Peyer's patch (tissue), 4 donors: Measurements from ENCODE around the gene NRN1L. TPM values are rescaled to one million over a fixed set of nuclear protein-coding genes. Genes with fewer than 3 reads are reported as not detected.

Experiments used
- DNase-seq, 3 donors: peaks; one replicate each; pipeline ENCODE4 v3.0.0-alpha.2; 2017 to 2019
- H3K27ac ChIP-seq, 4 donors: fragments of 200-600 bp; sonication (generic); one replicate each; pipeline ENCODE4 v1.5.1; 2016 to 2019
- H3K27me3 ChIP-seq, 2 donors: fragments of 200-600 bp; sonication (generic); one replicate each; pipeline ENCODE4 v1.5.1; 2019
- H3K36me3 ChIP-seq, 3 donors: fragments of 200-600 bp; sonication (generic); one replicate each; pipeline ENCODE4 v1.5.1; 2016 to 2019
- H3K4me1 ChIP-seq, 4 donors: fragments of 200-600 bp; sonication (generic); one replicate each; pipeline ENCODE4 v1.5.1; 2016 to 2019
- H3K4me3 ChIP-seq, 4 donors: fragments of 200-600 bp; sonication (generic); 1 replicate in 3 of 4; 2 replicates in 1 of 4; pipeline ENCODE4 v1.5.1; 2016 to 2019; ENCODE audit warnings: mild to moderate bottlenecking in 1 of 4
- H3K9me3 ChIP-seq, 4 donors: fragments of 200-600 bp; sonication (generic); one replicate each; pipeline ENCODE4 v1.5.1; 2016 to 2019; ENCODE audit warnings: mild to moderate bottlenecking in 1 of 4
- CTCF ChIP-seq, 6 experiments: fragments of 450-650 bp in 4 of 6; fragments of 200-600 bp in 2 of 6; sonication (generic) in 1 of 6; IDR thresholded peaks; one replicate each; pipeline ENCODE4 v1.5.1; 2017 to 2019; ENCODE audit warnings: antibody characterized with exemption in 6 of 6, mild to moderate bottlenecking in 3 of 6, moderate library complexity in 1 of 6
- POLR2A ChIP-seq, 2 donors: fragments of 450-650 bp; IDR thresholded peaks; one replicate each; pipeline ENCODE4 v1.5.1; 2017; ENCODE audit warnings: antibody characterized with exemption in 2 of 2, mild to moderate bottlenecking in 2 of 2, moderate library complexity in 2 of 2
- total RNA-seq, 4 donors: library from RNA; depleted of rRNA; stranded (reverse); fragments of >200 nt; gene quantifications; one replicate each; pipeline ENCODE4 v1.1.0, GENCODE V29; 2016

NRN1L gene
- total RNA-seq, 4 donors from 2014 or later, result 10.0 TPM; not detected in 3

- Histone ChIP-seq H3K4me3 (no peak overlapping the region), H3K36me3 (peaks cover 0 to 34% (median 0%) of the 10 kb centered on the region in 3 donors), H3K9me3 (no peaks in the 10 kb centered on the region), H3K4me1 (peaks cover 0 to 4% (median 0%) of the 10 kb centered on the region in 4 donors), H3K27ac (no peak overlapping the region), H3K27me3 (no peaks in the 10 kb centered on the region)
- DNase-seq, result no peak
- TF ChIP-seq CTCF (IDR thresholded peaks at IDR 0.05) (no peak), POLR2A (IDR thresholded peaks at IDR 0.05) (no peak)
Observed at GRCh38 chr16:67923414-67924116, 38.9 kb downstream of the NRN1L start.

- H3K4me1 ChIP-seq, result peaks cover 0 to 4% (median 0%) of the 10 kb centered on the region in 4 donors
- peaks cover 0 to 35% (median 0%) of the 10 kb centered on the region in 3 donors for H3K36me3 ChIP-seq
- no peaks in the 10 kb centered on the region for H3K9me3 ChIP-seq
- H3K4me3 ChIP-seq, result no peak overlapping the region
- no peak overlapping the region for H3K27ac ChIP-seq
- TF ChIP-seq POLR2A (IDR thresholded peaks at IDR 0.05) (no peak), CTCF (IDR thresholded peaks at IDR 0.05) (no peak)
- H3K27me3 ChIP-seq, result no peaks in the 10 kb centered on the region
- DNase-seq, result no peak
Observed at GRCh38 chr16:67924140-67924906, 39.6 kb downstream of the NRN1L start.

- Histone ChIP-seq H3K9me3 (no peaks in the 10 kb centered on the region), H3K27ac (peak overlapping the region in 1 of 4 donors; percentile 46), H3K27me3 (no peaks in the 10 kb centered on the region), H3K36me3 (peaks cover 0 to 48% (median 0%) of the 10 kb centered on the region in 3 donors), H3K4me3 (no peak overlapping the region), H3K4me1 (peaks cover 0 to 4% (median 0%) of the 10 kb centered on the region in 4 donors)
- TF ChIP-seq CTCF (IDR thresholded peaks at IDR 0.05) (peak in 1 of 6 experiments; percentile 9), POLR2A (IDR thresholded peaks at IDR 0.05) (no peak)
- DNase-seq, result no peak
Observed at GRCh38 chr16:67926181-67926750, 41.6 kb downstream of the NRN1L start.

- no peak overlapping the region for H3K27ac ChIP-seq
Observed at GRCh38 chr16:67927131-67927941, 42.7 kb downstream of the NRN1L start.

More at GRCh38 chr16:67927131-67927941, 42.7 kb downstream of the NRN1L start:
- TF ChIP-seq CTCF (IDR thresholded peaks at IDR 0.05), result no peak
- TF ChIP-seq POLR2A (IDR thresholded peaks at IDR 0.05), result no peak
- no peak for DNase-seq
- Histone ChIP-seq H3K36me3 (peaks cover 0 to 57% (median 0%) of the 10 kb centered on the region in 3 donors), H3K4me3 (no peak overlapping the region), H3K4me1 (peaks cover 0 to 4% (median 0%) of the 10 kb centered on the region in 4 donors), H3K9me3 (no peaks in the 10 kb centered on the region), H3K27me3 (no peaks in the 10 kb centered on the region)
